ENCODE data around the gene MYL12A. TPM values are rescaled to one million over a fixed set of nuclear protein-coding genes. Genes with fewer than 3 reads are reported as not detected.

MYL12A gene
- total and polyA plus RNA-seq, 7 donors: 165 to 1,173 (median 208) TPM

GRCh38 chr18:3251963-3252277 is 4.3 kb downstream of the MYL12A start:
- no peak overlapping the region for H3K4me3 ChIP-seq
- 68 to 83% methylated on average over 3 of the region's 3 CpGs for WGBS, 2 donors

GRCh38 chr18:3252843-3253242 is 5.2 kb downstream of the MYL12A start:
- peaks cover 0 to 75% (median 56%) of the 10 kb centered on the region in 4 donors for H3K4me1 ChIP-seq
- H3K9me3 ChIP-seq: no peaks in the 10 kb centered on the region
- 78 to 92% methylated on average over 1 of the region's 1 CpG for WGBS, 2 donors
- H3K4me3 ChIP-seq: no peak overlapping the region
- H3K36me3 ChIP-seq: peaks cover 29 to 53% (median 34%) of the 10 kb centered on the region in 4 donors
- TF ChIP-seq CTCF (IDR thresholded peaks at IDR 0.05): no peak
- no peak for TF ChIP-seq POLR2AphosphoS5 (IDR thresholded peaks at IDR 0.05)
- no peak for TF ChIP-seq EP300 (IDR thresholded peaks at IDR 0.05)
- TF ChIP-seq POLR2A (IDR thresholded peaks at IDR 0.05): no peak
- H3K27me3 ChIP-seq: no peaks in the 10 kb centered on the region
- intact Hi-C loops (cut with DNase I): no loop called here
- H3K27ac ChIP-seq: peak overlapping the region in 3 of 4 donors; percentile 100
- DNase-seq: no peak

More at GRCh38 chr18:3251963-3252277, 4.3 kb downstream of the MYL12A start:
- Histone ChIP-seq H3K9me3 (no peaks in the 10 kb centered on the region), H3K4me1 (peaks cover 0 to 66% (median 50%) of the 10 kb centered on the region in 4 donors), H3K27ac (peak overlapping the region in 3 of 4 donors; percentile 100), H3K36me3 (peaks cover 25 to 43% (median 30%) of the 10 kb centered on the region in 4 donors), H3K27me3 (no peaks in the 10 kb centered on the region)
- no peak for TF ChIP-seq POLR2A (IDR thresholded peaks at IDR 0.05)
- TF ChIP-seq CTCF (IDR thresholded peaks at IDR 0.05): no peak
- TF ChIP-seq EP300 (IDR thresholded peaks at IDR 0.05): no peak
- no peak for TF ChIP-seq POLR2AphosphoS5 (IDR thresholded peaks at IDR 0.05)
- no peak for DNase-seq
- intact Hi-C loops (cut with DNase I): no loop called here

GRCh38 chr18:3254725-3255124 is 7.1 kb downstream of the MYL12A start:
- WGBS, 2 donors: 91 to 94% methylated on average over 4 of the region's 4 CpGs
- Histone ChIP-seq H3K4me3 (no peak overlapping the region), H3K27me3 (no peaks in the 10 kb centered on the region), H3K9me3 (no peaks in the 10 kb centered on the region), H3K27ac (peak overlapping the region in 1 of 4 donors; percentile 84), H3K4me1 (peaks cover 0 to 65% (median 48%) of the 10 kb centered on the region in 4 donors), H3K36me3 (peaks cover 29 to 61% (median 39%) of the 10 kb centered on the region in 4 donors)
- intact Hi-C loops (cut with DNase I): no loop called here
- TF ChIP-seq CTCF (IDR thresholded peaks at IDR 0.05) (no peak), EP300 (IDR thresholded peaks at IDR 0.05) (no peak), POLR2AphosphoS5 (IDR thresholded peaks at IDR 0.05) (no peak), POLR2A (IDR thresholded peaks at IDR 0.05) (no peak)
- DNase-seq: no peak

- no peaks in the 10 kb centered on the region for H3K27me3 ChIP-seq
- H3K36me3 ChIP-seq: peaks cover 29 to 61% (median 39%) of the 10 kb centered on the region in 4 donors
- 59 to 76% methylated on average over 5 of the region's 5 CpGs for WGBS, 2 donors
- DNase-seq: no peak
- H3K9me3 ChIP-seq: no peaks in the 10 kb centered on the region
- TF ChIP-seq EP300 (IDR thresholded peaks at IDR 0.05) (no peak), CTCF (IDR thresholded peaks at IDR 0.05) (no peak), POLR2A (IDR thresholded peaks at IDR 0.05) (no peak), POLR2AphosphoS5 (IDR thresholded peaks at IDR 0.05) (no peak)
- peaks cover 0 to 59% (median 43%) of the 10 kb centered on the region in 4 donors for H3K4me1 ChIP-seq
- no peak overlapping the region for H3K4me3 ChIP-seq
- peak overlapping the region in 3 of 4 donors; percentile 67 to 85 (median 84) for H3K27ac ChIP-seq
- intact Hi-C loops (cut with DNase I): no loop called here
These were observed 8.1 kb downstream of the MYL12A start for GRCh38 chr18:3255611-3256165.
